GM12873 (cell line): ENCODE data around the gene TBXA2R.
A peak's percentile ranks its signal among the peaks of the same experiment; 100 is the strongest.

Experiments
- CTCF ChIP-seq: IDR thresholded peaks from 2 replicates; pipeline ENCODE4 v1.5.1; 2012; ENCODE audit warnings: low read depth, mild to moderate bottlenecking, moderate library complexity, low read length, control low read depth; ENCODE audit not compliant: insufficient read depth; ENCODE audit errors: missing control alignments

TBXA2R gene

GRCh38 chr19:3606690-3607289, at the start of gene TBXA2R:
Gene TBXA2R, minus strand, starts transcription at chr19:3606875. Its CDS starts 6,241 bp downstream, at chr19:3600634.
- TF ChIP-seq CTCF: no peak

- TF ChIP-seq CTCF: no peak
Measured at GRCh38 chr19:3656073-3656746, 49.5 kb upstream of the TBXA2R start.

GRCh38 chr19:3655402-3656072, 48.9 kb upstream of the TBXA2R start:
- no peak for TF ChIP-seq CTCF

- TF ChIP-seq CTCF: peak; percentile 23
Measured at GRCh38 chr19:3653865-3654513, 47.3 kb upstream of the TBXA2R start.

GRCh38 chr19:3653081-3653795, 46.6 kb upstream of the TBXA2R start:
- no peak for TF ChIP-seq CTCF

GRCh38 chr19:3652422-3652821, 45.7 kb upstream of the TBXA2R start:
- no peak for TF ChIP-seq CTCF
